ENCODE results near the gene NOXA1. TPM values are rescaled to one million over a fixed set of nuclear protein-coding genes. Genes with fewer than 3 reads are reported as not detected.

NOXA1 gene
- total RNA-seq, 6 experiments from 2014 or later: 4.7 to 8.0 (median 5.7) TPM

GRCh38 chr9:137396227-137396626 is 27.0 kb upstream of the NOXA1 start:
- DNase-seq: no peak
- H3K4me1 ChIP-seq: peaks cover 0 to 12% (median 0%) of the 10 kb centered on the region in 4 donors
- no peaks in the 10 kb centered on the region for H3K9me3 ChIP-seq
- TF ChIP-seq, protein P1, sequence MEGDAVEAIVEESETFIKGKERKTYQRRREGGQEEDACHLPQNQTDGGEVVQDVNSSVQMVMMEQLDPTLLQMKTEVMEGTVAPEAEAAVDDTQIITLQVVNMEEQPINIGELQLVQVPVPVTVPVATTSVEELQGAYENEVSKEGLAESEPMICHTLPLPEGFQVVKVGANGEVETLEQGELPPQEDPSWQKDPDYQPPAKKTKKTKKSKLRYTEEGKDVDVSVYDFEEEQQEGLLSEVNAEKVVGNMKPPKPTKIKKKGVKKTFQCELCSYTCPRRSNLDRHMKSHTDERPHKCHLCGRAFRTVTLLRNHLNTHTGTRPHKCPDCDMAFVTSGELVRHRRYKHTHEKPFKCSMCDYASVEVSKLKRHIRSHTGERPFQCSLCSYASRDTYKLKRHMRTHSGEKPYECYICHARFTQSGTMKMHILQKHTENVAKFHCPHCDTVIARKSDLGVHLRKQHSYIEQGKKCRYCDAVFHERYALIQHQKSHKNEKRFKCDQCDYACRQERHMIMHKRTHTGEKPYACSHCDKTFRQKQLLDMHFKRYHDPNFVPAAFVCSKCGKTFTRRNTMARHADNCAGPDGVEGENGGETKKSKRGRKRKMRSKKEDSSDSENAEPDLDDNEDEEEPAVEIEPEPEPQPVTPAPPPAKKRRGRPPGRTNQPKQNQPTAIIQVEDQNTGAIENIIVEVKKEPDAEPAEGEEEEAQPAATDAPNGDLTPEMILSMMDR (IDR thresholded peaks at IDR 0.05): no peak
- TF ChIP-seq POLR2A (IDR thresholded peaks at IDR 0.05): no peak
- ATAC-seq: no peak
- no peak overlapping the region for H3K27ac ChIP-seq
- H3K4me3 ChIP-seq: no peak overlapping the region
- intact Hi-C loops (cut with DNase I): loop anchor here in 1 of 2 donors (10.0 kb wide), 1 partner anchor 301 kb away; no protein-coding TSS in a partner anchor
- H3K36me3 ChIP-seq: no peaks in the 10 kb centered on the region
- WGBS (ENCODE audit: insufficient coverage, low coverage, low lambda C conversion rate, missing lambda C conversion rate): 80% methylated on average over 9 of the region's 15 CpGs
- H3K27me3 ChIP-seq: no peaks in the 10 kb centered on the region

DNA sequence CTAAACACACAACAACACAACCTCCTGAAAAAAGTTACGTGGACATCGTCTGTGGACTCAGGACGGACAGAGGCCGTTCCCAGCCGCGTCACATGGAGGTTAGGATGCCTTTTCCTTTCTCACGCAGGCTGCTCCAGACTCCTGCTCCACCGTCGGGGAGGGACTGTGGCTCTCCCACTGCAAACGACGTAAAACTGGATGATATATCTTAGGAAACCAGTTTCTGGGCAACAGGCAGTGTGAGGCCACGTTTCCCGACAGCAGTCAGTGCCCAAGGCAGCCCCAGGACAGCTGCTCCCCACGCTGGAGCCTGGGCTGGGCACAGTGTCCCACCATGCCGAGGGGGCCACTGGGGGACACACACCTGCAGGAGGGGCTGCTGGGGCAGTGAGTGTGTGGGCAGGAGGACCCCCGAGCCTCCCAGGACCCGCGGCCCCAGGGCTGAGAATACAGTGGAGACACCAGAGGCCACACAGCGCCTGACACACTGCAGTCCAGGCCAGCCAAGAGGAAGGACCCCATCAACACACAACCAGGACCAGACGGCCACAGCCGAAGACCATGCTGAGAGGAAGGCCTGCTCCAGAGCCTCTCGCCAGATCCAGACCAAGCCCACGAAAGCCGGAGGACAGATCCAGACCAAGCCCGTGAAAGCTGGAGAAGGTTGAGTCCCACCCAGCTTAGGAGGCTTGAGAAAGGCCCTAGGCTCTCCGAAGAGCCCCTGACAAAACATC is 26.4 kb upstream of the NOXA1 start:
- WGBS (ENCODE audit: insufficient coverage, low coverage, low lambda C conversion rate, missing lambda C conversion rate): 88% methylated on average over 5 of the region's 26 CpGs
- Histone ChIP-seq H3K4me3 (no peak overlapping the region), H3K36me3 (no peaks in the 10 kb centered on the region), H3K27ac (no peak overlapping the region), H3K27me3 (no peaks in the 10 kb centered on the region), H3K4me1 (peaks cover 0 to 12% (median 0%) of the 10 kb centered on the region in 4 donors), H3K9me3 (no peaks in the 10 kb centered on the region)
- intact Hi-C loops (cut with DNase I): loop anchor here in 1 of 2 donors (10.0 kb wide), 1 partner anchor 302 kb away; no protein-coding TSS in a partner anchor
- no peak for TF ChIP-seq POLR2A (IDR thresholded peaks at IDR 0.05)
- TF ChIP-seq, protein P1 (IDR thresholded peaks at IDR 0.05): no peak
- no peak for ATAC-seq
- DNase-seq: no peak

- Histone ChIP-seq H3K9me3 (no peaks in the 10 kb centered on the region), H3K27ac (no peak overlapping the region), H3K4me3 (no peak overlapping the region), H3K27me3 (no peaks in the 10 kb centered on the region), H3K36me3 (no peaks in the 10 kb centered on the region), H3K4me1 (peaks cover 0 to 12% (median 0%) of the 10 kb centered on the region in 4 donors)
- DNase-seq (no peak), ATAC-seq (no peak)
- 81% methylated on average over 4 of the region's 20 CpGs for WGBS (ENCODE audit: insufficient coverage, low coverage, low lambda C conversion rate, missing lambda C conversion rate)
- intact Hi-C loops (cut with DNase I): loop anchor here in 1 of 2 donors (10.0 kb wide), 1 partner anchor 303 kb away; no protein-coding TSS in a partner anchor
- no peak for TF ChIP-seq POLR2A (IDR thresholded peaks at IDR 0.05)
- TF ChIP-seq, protein P1 (IDR thresholded peaks at IDR 0.05): no peak
Measured at GRCh38 chr9:137397675-137398423, 25.3 kb upstream of the NOXA1 start.

DNA sequence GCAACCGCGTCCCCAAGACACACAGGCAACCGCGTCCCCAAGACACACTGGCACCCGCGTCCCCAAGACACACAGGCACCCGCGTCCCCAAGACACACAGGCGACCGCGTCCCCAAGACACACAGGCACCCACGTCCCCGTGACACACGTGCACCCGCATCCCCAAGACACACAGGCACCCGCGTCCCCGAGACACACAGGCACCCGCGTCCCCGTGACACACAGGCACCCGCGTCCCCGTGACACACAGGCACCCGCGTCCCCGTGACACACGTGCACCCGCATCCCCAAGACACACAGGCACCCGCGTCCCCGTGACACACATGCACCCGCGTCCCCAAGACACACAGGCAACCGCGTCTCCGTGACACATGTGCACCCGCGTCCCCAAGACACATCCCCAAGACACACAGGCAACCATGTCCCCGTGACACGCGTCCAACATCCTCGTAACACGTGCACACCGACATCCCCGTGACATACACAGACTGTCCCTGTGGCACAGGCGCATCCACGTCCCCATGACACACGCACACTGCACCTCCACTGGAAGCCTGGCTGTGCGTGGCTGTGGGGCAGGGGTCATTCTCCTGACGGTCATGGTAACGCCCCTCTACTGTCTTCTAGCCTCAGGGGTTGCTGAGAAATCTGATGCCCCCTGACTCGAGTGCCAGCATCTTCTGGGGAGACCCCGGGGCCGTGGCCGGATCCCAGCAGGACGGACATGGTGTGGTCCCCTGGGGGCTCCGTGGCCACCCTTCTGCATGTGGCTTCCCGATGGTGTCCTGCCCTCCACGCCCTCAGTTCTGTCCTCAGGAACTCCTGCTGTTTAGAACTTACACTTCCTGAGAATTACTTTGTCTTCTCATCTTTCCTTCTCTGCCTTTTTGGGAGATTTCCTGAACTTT is 24.4 kb upstream of the NOXA1 start:
- no peaks in the 10 kb centered on the region for H3K36me3 ChIP-seq
- H3K4me1 ChIP-seq: peaks cover 0 to 12% (median 0%) of the 10 kb centered on the region in 4 donors
- ATAC-seq (no peak), DNase-seq (no peak)
- H3K9me3 ChIP-seq: no peaks in the 10 kb centered on the region
- H3K4me3 ChIP-seq: no peak overlapping the region
- H3K27ac ChIP-seq: no peak overlapping the region
- intact Hi-C loops (cut with DNase I): loop anchor here in 1 of 2 donors (10.0 kb wide), 1 partner anchor 304 kb away; no protein-coding TSS in a partner anchor
- TF ChIP-seq POLR2A (IDR thresholded peaks at IDR 0.05): no peak
- TF ChIP-seq, protein P1 (IDR thresholded peaks at IDR 0.05): no peak
- no peaks in the 10 kb centered on the region for H3K27me3 ChIP-seq
- WGBS (ENCODE audit: insufficient coverage, low coverage, low lambda C conversion rate, missing lambda C conversion rate): 96% methylated on average over 46 of the region's 60 CpGs

Data from right lobe of liver (tissue), 6 donors.